ENCODE results near the gene ACIN1.

GRCh38 chr14:23043145-23043544 is 51.8 kb downstream of the ACIN1 start:
- no peak for TF ChIP-seq FOSL1 (IDR thresholded peaks at IDR 0.05; ENCODE audit: low read depth)
- TF ChIP-seq, protein P1, sequence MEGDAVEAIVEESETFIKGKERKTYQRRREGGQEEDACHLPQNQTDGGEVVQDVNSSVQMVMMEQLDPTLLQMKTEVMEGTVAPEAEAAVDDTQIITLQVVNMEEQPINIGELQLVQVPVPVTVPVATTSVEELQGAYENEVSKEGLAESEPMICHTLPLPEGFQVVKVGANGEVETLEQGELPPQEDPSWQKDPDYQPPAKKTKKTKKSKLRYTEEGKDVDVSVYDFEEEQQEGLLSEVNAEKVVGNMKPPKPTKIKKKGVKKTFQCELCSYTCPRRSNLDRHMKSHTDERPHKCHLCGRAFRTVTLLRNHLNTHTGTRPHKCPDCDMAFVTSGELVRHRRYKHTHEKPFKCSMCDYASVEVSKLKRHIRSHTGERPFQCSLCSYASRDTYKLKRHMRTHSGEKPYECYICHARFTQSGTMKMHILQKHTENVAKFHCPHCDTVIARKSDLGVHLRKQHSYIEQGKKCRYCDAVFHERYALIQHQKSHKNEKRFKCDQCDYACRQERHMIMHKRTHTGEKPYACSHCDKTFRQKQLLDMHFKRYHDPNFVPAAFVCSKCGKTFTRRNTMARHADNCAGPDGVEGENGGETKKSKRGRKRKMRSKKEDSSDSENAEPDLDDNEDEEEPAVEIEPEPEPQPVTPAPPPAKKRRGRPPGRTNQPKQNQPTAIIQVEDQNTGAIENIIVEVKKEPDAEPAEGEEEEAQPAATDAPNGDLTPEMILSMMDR (IDR thresholded peaks at IDR 0.05 in 2 of 3, conservative IDR thresholded peaks at IDR 0.05 in 1 of 3; ENCODE audit: borderline replicate concordance in 1 of 3, insufficient read depth in 1 of 3, low read depth in 2 of 3, low read length in 2 of 3): no peak
- no peak for TF ChIP-seq EZH2 (IDR thresholded peaks at IDR 0.05)
- TF ChIP-seq, protein P2, sequence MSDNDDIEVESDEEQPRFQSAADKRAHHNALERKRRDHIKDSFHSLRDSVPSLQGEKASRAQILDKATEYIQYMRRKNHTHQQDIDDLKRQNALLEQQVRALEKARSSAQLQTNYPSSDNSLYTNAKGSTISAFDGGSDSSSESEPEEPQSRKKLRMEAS (IDR thresholded peaks at IDR 0.05): no peak
- no peak for TF ChIP-seq POLR2A (IDR thresholded peaks at IDR 0.05; ENCODE audit: borderline replicate concordance, extremely low read depth, insufficient read depth, insufficient read length)
- TF ChIP-seq, protein P3, sequence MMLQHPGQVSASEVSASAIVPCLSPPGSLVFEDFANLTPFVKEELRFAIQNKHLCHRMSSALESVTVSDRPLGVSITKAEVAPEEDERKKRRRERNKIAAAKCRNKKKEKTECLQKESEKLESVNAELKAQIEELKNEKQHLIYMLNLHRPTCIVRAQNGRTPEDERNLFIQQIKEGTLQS (IDR thresholded peaks at IDR 0.05): no peak

Data from HCT116 (cell line).